GM12873 (cell line): ENCODE measurements around the gene SERTAD4.

Experiments
- CTCF ChIP-seq: IDR thresholded peaks from 2 replicates; pipeline ENCODE4 v1.5.1; 2012; ENCODE audit warnings: low read depth, mild to moderate bottlenecking, moderate library complexity, low read length, control low read depth; ENCODE audit not compliant: insufficient read depth; ENCODE audit errors: missing control alignments

Gene SERTAD4

GRCh38 chr1:210264496-210265380 is 32.1 kb downstream of the SERTAD4 start:
- TF ChIP-seq CTCF: no peak

- no peak for TF ChIP-seq CTCF
These were observed 37.4 kb downstream of the SERTAD4 start for GRCh38 chr1:210269981-210270380.

DNA sequence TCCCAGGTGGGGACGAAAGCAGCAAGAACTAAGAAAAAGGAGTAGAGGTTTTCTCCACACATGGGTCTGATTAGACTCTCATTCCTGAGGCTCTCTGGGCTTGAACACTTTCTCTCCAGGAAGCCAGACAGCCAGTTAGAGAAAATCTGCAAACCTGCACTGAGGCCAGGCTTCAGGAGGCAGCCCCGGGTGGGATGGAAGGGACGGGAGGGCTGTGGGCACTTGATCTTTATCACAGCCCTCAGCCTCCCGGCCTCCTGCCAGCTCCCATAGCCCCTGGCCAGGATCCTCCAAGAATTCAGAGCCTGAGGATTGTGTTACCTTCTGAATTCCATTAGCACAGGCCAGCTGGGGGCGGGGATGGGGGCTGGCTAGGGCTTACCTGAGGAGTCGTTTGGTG is 40.1 kb downstream of the SERTAD4 start:
- no peak for TF ChIP-seq CTCF

DNA sequence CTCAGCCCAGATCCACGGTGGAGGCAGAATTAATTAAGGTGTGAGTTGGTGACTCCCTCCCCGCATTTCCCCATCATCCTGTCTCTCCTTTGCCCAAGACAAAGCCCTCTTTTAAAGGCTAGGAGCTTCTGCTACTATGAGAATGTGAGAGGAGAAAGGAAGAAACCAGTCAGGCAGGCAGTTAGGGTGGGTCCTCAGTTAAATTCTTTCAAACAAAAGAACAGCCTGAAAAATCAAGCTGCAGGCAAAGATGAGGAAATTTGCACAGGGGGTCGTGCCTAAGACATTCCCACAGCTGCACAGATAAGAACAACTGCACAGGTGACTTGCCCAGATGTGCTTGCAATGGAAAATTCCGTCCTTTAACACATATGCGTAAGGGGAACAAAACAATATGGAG is 47.6 kb downstream of the SERTAD4 start:
- no peak for TF ChIP-seq CTCF

- TF ChIP-seq CTCF: no peak
These were observed 55.5 kb downstream of the SERTAD4 start for GRCh38 chr1:210288116-210288515.

DNA sequence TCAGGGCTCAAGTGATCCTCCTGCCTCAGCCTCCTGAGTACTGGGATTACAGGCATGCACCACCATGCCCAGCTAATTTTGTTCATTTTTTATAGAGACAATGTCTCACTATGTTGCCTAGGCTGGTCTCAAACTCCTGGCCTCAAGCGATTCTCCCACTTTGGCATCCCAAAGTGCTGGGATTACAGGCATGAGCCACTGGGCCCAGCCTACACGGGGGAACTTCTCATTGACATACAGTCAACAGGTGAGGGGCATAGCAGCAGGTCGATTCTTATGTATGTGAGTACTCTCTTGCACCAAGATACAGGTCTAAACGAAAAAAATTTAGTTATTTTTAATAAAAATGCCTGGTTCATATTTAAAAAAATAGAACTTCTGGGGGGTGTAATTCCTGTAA is 56.7 kb downstream of the SERTAD4 start:
- TF ChIP-seq CTCF: no peak

GRCh38 chr1:210291081-210291764 is 58.6 kb downstream of the SERTAD4 start:
- no peak for TF ChIP-seq CTCF
